ENCODE measurements around the gene MTG1.
A peak's percentile ranks its signal among the peaks of the same experiment; 100 is the strongest.

DNA sequence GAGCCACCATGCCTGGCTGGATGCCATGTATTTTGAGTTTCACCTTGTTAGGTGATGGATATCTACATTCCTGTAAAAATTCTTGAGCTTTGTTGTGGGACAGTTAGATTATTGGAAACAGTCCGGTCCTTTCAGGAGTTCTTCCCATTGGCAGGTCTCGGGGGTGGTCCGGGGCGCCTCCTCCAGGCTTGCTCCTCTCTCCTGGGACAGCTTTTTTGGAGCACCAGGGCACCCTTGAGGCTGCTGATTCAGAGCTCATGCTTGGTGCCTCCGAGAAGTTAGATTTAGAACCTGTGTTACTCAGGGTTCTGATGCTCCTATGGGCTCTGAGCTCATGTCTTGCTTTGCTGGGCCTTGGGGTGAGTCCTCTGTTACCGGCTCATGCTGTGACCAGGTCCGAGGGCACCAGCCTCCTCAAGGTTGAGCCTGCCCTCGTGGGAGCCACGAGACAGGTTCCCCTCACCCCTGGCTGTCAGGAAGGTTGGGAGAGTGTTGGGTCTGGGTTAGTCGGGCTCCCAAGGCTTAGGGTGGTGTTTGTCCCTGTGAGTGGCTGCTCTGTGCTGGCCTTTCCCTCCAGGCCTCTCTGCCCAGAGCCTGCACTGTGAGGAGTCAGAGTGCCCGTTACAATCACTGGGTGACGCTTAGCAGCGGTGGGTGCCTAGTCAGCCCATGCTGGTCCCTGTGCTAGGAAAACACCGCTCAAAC, 24.5 kb downstream of the MTG1 start:
- TF ChIP-seq POLR2A (IDR thresholded peaks at IDR 0.05; ENCODE audit: low read depth, low read length) (peak; percentile 61; the same call in 1 of the 2 replicates), CTCF (IDR thresholded peaks at IDR 0.05 in 2 of 3, conservative IDR thresholded peaks at IDR 0.05 in 1 of 3; ENCODE audit: control insufficient read depth in 2 of 3, extremely low read depth in 1 of 3, insufficient read depth in 1 of 3, low read depth in 3 of 3, low read length in 3 of 3) (no peak), EZH2 (IDR thresholded peaks at IDR 0.05; ENCODE audit: borderline replicate concordance, control insufficient read depth, low read depth, low read length) (no peak), DPF2 (IDR thresholded peaks at IDR 0.05) (no peak), NFIC (IDR thresholded peaks at IDR 0.05; ENCODE audit: low read depth, low read length) (no peak), MEF2A (IDR thresholded peaks at IDR 0.05; ENCODE audit: insufficient read depth, low read depth, low read length) (no peak), NR2C1 (IDR thresholded peaks at IDR 0.05) (no peak), NRF1 (conservative IDR thresholded peaks at IDR 0.05; ENCODE audit: low read depth, low read length) (no peak), SRF (IDR thresholded peaks at IDR 0.05; ENCODE audit: low read depth in 2 of 2, low read length in 2 of 2) (no peak), RCOR1 (conservative IDR thresholded peaks at IDR 0.05; ENCODE audit: low read depth, low read length) (no peak)
- TF ChIP-seq, protein P1, sequence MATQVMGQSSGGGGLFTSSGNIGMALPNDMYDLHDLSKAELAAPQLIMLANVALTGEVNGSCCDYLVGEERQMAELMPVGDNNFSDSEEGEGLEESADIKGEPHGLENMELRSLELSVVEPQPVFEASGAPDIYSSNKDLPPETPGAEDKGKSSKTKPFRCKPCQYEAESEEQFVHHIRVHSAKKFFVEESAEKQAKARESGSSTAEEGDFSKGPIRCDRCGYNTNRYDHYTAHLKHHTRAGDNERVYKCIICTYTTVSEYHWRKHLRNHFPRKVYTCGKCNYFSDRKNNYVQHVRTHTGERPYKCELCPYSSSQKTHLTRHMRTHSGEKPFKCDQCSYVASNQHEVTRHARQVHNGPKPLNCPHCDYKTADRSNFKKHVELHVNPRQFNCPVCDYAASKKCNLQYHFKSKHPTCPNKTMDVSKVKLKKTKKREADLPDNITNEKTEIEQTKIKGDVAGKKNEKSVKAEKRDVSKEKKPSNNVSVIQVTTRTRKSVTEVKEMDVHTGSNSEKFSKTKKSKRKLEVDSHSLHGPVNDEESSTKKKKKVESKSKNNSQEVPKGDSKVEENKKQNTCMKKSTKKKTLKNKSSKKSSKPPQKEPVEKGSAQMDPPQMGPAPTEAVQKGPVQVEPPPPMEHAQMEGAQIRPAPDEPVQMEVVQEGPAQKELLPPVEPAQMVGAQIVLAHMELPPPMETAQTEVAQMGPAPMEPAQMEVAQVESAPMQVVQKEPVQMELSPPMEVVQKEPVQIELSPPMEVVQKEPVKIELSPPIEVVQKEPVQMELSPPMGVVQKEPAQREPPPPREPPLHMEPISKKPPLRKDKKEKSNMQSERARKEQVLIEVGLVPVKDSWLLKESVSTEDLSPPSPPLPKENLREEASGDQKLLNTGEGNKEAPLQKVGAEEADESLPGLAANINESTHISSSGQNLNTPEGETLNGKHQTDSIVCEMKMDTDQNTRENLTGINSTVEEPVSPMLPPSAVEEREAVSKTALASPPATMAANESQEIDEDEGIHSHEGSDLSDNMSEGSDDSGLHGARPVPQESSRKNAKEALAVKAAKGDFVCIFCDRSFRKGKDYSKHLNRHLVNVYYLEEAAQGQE (IDR thresholded peaks at IDR 0.05; ENCODE audit: low read depth, low read length), result no peak
